ENCODE measurements around the gene NXPH4.

GRCh38 chr12:57181561-57182155 lies 34.9 kb upstream of the NXPH4 start:
- TF ChIP-seq ATF3 (IDR thresholded peaks at IDR 0.05; ENCODE audit: borderline replicate concordance, extremely low read depth, low read depth, low read length) (no peak), ZNF687 (IDR thresholded peaks at IDR 0.05) (no peak), POLR2AphosphoS5 (IDR thresholded peaks at IDR 0.05; ENCODE audit: low read length) (no peak), HDGF (IDR thresholded peaks at IDR 0.05) (no peak), ELK1 (IDR thresholded peaks at IDR 0.05; ENCODE audit: low read depth, low read length) (no peak), POLR2A (IDR thresholded peaks at IDR 0.05; ENCODE audit: low read depth, low read length) (no peak), JUND (IDR thresholded peaks at IDR 0.05; ENCODE audit: low read depth, low read length) (no peak)
